GM19455 (cell line): Measurements from ENCODE around the gene NAALADL2.
"Not testable (repeated sequence)": the region's sequence is repeated elsewhere in the genome, so short reads cannot be mapped to it uniquely, and the experiment has no call there.

Experiments
- ATAC-seq: cut with Tn5 transposase; IDR thresholded peaks from one replicate; pipeline ENCODE4 v1.9.1; 2021; ENCODE audit not compliant: unreplicated experiment

Gene NAALADL2

GRCh38 chr3:175552929-175553328 is 693.8 kb downstream of the NAALADL2 start:
- ATAC-seq, result no peak

GRCh38 chr3:175554801-175555200 is 695.7 kb downstream of the NAALADL2 start:
- ATAC-seq, result no peak

GRCh38 chr3:175558261-175558660 is 699.1 kb downstream of the NAALADL2 start:
- ATAC-seq, result no peak

GRCh38 chr3:175564363-175564762 is 705.2 kb downstream of the NAALADL2 start:
- no peak for ATAC-seq

- ATAC-seq, result no peak
Measured at GRCh38 chr3:175571096-175571495, 712.0 kb downstream of the NAALADL2 start.

- ATAC-seq, result no peak
Measured at GRCh38 chr3:175573226-175573625, 714.1 kb downstream of the NAALADL2 start.

- ATAC-seq, result no peak
Measured at GRCh38 chr3:175580318-175580717, 721.2 kb downstream of the NAALADL2 start.

GRCh38 chr3:175585898-175586297 is 726.8 kb downstream of the NAALADL2 start:
- no peak for ATAC-seq

- no peak for ATAC-seq
Measured at GRCh38 chr3:175590745-175591144, 731.6 kb downstream of the NAALADL2 start.

GRCh38 chr3:175591375-175591774 is 732.2 kb downstream of the NAALADL2 start:
- ATAC-seq, result no peak

- no peak for ATAC-seq
Measured at GRCh38 chr3:175593331-175593730, 734.2 kb downstream of the NAALADL2 start.

- no peak for ATAC-seq
Measured at GRCh38 chr3:175598740-175599139, 739.6 kb downstream of the NAALADL2 start.

- ATAC-seq, result no peak
Measured at GRCh38 chr3:175601521-175601920, 742.4 kb downstream of the NAALADL2 start.

- no peak for ATAC-seq
Measured at GRCh38 chr3:175605851-175606250, 746.7 kb downstream of the NAALADL2 start.

- ATAC-seq, result no peak
Measured at GRCh38 chr3:175606650-175607318, 747.6 kb downstream of the NAALADL2 start.

GRCh38 chr3:175608356-175608755 is 749.2 kb downstream of the NAALADL2 start:
- no peak for ATAC-seq

- ATAC-seq, result no peak
Measured at GRCh38 chr3:175608911-175609310, 749.8 kb downstream of the NAALADL2 start.

GRCh38 chr3:175612487-175613196 is 753.5 kb downstream of the NAALADL2 start:
- no peak for ATAC-seq

GRCh38 chr3:175614107-175614506 is 755.0 kb downstream of the NAALADL2 start:
- not testable (repeated sequence) for ATAC-seq

- no peak for ATAC-seq
Measured at GRCh38 chr3:175617247-175617646, 758.1 kb downstream of the NAALADL2 start.

- no peak for ATAC-seq
Measured at GRCh38 chr3:175619369-175619768, 760.2 kb downstream of the NAALADL2 start.

- ATAC-seq, result no peak
Measured at GRCh38 chr3:175620093-175620492, 761.0 kb downstream of the NAALADL2 start.

- no peak for ATAC-seq
Measured at GRCh38 chr3:175620532-175620931, 761.4 kb downstream of the NAALADL2 start.
